Mesodermal cell (in vitro differentiated cells): ENCODE data around the gene CNBP. TPM values are rescaled to one million over a fixed set of nuclear protein-coding genes. Genes with fewer than 3 reads are reported as not detected.
A peak's percentile ranks its signal among the peaks of the same experiment; 100 is the strongest.
"Not testable (repeated sequence)": the region's sequence is repeated elsewhere in the genome, so short reads cannot be mapped to it uniquely, and the experiment has no call there.

Experiments
- H3K27ac ChIP-seq: 2 replicates; pipeline ENCODE4 v1.7.0; 2013; ENCODE audit warnings: mild to moderate bottlenecking, low read depth, low read length, moderate library complexity; ENCODE audit not compliant: severe bottlenecking
- H3K36me3 ChIP-seq: 2 replicates; pipeline ENCODE4 v1.7.1; 2013; ENCODE audit warnings: mild to moderate bottlenecking, low read length, moderate library complexity; ENCODE audit not compliant: control insufficient read depth, insufficient read depth
- H3K4me1 ChIP-seq: one replicate; pipeline ENCODE4 v1.7.1; 2013; ENCODE audit warnings: mild to moderate bottlenecking, low read length; ENCODE audit not compliant: insufficient read depth, control insufficient read depth, poor library complexity, severe bottlenecking
- H3K4me3 ChIP-seq: 2 replicates; pipeline ENCODE4 v1.7.0; 2013; ENCODE audit warnings: low read length, control low read depth, mild to moderate bottlenecking; ENCODE audit not compliant: insufficient read depth, poor library complexity, severe bottlenecking; ENCODE audit errors: extremely low read depth
- H3K9me3 ChIP-seq: 2 replicates; pipeline ENCODE4 v1.7.1; 2013; ENCODE audit warnings: mild to moderate bottlenecking, low read length, moderate library complexity; ENCODE audit not compliant: control insufficient read depth
- WGBS, 2 experiments: methylation state at CpG; one replicate each; pipeline ENCODE4 v1.1.5; 2013; ENCODE audit warnings: missing lambda C conversion rate in 2 of 2; ENCODE audit not compliant: insufficient coverage in 2 of 2; 5-methylcytosine and 5-hydroxymethylcytosine counted together
- polyA plus RNA-seq, 2 experiments: library from polyadenylated mRNA; stranded (reverse); fragments of 50-300 nt; gene quantifications; one replicate each; pipeline ENCODE4 v1.2.3, GENCODE V29; 2013

CNBP gene
- 278 TPM for polyA plus RNA-seq (2013, experiment 1 of 2)
- 286 TPM for polyA plus RNA-seq (2013, experiment 2 of 2)

GRCh38 chr3:129183569-129184395 lies at the start of gene CNBP:
TSS of gene CNBP (minus strand) at chr3:129183896. CDS start at chr3:129171757, 12,139 bp downstream.
- Histone ChIP-seq H3K9me3 (no peaks in the 10 kb centered on the region), H3K27ac (peak within 1 kb of the TSS; percentile 95), H3K4me3 (peak within 1 kb of the TSS; percentile 76), H3K4me1 (peaks cover 14% of the 10 kb centered on the region), H3K36me3 (peaks cover 24% of the 10 kb centered on the region)
- 0% methylated on average over 52 to 68 of the region's 83 CpGs for WGBS, 2 experiments

DNA sequence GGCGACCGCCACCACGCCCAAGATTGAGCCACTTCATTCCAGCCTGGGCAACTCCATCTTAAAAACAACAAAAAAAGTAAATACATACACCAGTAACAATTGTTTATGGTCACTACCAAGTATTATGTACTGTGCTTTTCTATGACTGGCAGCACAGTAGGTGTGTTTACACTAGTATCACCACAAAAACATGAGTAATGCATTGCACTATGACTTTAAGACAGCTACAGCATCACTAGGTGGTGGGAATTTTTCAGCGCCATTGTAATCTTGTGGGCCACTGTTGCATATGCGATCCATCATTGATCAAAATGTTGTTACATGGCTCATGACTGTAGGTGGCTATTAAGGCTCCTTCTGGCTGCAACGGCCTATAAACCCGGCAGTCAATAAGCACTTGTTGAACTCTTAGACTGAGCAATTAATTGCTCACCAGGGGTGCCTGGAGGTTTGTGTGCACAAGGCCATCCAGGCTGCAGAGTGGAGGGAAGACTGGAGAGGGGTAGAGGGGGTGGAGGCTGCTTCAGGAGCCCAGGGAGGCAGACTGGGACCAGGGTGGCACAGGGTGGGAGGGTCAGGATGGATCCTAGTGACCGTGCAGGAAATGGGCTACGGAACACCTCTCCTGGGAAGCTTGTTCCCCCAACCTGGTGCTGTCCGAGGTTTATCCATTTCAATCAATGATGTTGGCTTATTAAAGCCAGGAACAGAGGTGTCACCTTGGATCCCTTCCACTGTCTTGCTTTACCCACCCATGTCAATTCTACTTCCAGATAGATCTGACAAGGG lies 47.8 kb upstream of the CNBP start:
- H3K4me3 ChIP-seq, result no peak overlapping the region
- no peaks in the 10 kb centered on the region for H3K9me3 ChIP-seq
- H3K36me3 ChIP-seq, result no peaks in the 10 kb centered on the region
- 93% methylated on average over 10 of the region's 10 CpGs for WGBS, 2 experiments
- no peak overlapping the region for H3K27ac ChIP-seq
- peaks cover 12% of the 10 kb centered on the region for H3K4me1 ChIP-seq

DNA sequence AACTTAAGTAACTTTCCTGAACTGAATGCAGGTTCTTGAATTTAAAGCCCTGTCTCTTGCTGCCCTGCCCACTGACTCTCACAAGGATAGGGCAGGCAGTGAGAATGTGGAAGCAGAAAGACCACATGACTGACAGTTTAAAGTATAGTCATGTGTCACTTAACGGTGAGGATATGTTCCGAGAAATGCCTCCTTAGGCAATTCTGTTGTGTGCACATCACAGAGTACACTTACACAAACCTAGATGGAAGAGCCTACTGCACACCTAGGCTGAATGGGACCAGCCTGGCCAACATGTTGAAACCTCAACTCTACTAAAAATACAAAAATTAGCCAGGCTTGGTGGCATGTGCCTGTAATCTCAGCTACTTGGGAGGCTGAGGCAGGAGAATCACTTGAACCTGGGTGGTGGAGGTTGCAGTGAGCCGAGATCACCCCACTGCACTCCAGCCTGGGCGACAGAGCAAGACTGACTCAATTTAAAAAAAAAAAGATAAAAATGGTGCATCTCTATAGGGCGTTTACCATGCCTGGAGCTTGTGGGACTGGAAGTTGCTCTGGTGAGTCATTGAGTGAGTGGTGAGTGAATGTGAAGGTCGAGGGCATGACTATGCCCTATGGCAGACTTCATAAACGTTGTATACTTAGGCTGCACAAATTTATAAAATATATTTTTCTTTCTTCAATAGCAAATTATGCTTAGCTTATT lies 46.8 kb upstream of the CNBP start:
- Histone ChIP-seq H3K4me1 (peaks cover 12% of the 10 kb centered on the region), H3K36me3 (no peaks in the 10 kb centered on the region), H3K4me3 (no peak overlapping the region), H3K27ac (no peak overlapping the region), H3K9me3 (no peaks in the 10 kb centered on the region)
- WGBS, 2 experiments, result 85 to 92% methylated on average over 1 to 5 of the region's 7 CpGs

GRCh38 chr3:129228891-129229585 lies 45.3 kb upstream of the CNBP start:
- 79 to 82% methylated on average over 7 to 9 of the region's 11 CpGs for WGBS, 2 experiments
- Histone ChIP-seq H3K27ac (peak overlapping the region; percentile 62), H3K36me3 (no peaks in the 10 kb centered on the region), H3K4me1 (peaks cover 12% of the 10 kb centered on the region), H3K4me3 (no peak overlapping the region), H3K9me3 (no peaks in the 10 kb centered on the region)

GRCh38 chr3:129226374-129226773 lies 42.7 kb upstream of the CNBP start:
- WGBS, 2 experiments, result 89 to 94% methylated on average over 3 to 6 of the region's 6 CpGs
- H3K27ac ChIP-seq, result no peak overlapping the region

GRCh38 chr3:129224984-129225393 lies 41.3 kb upstream of the CNBP start:
- no peaks in the 10 kb centered on the region for H3K36me3 ChIP-seq
- peaks cover 12% of the 10 kb centered on the region for H3K4me1 ChIP-seq
- H3K9me3 ChIP-seq, result no peaks in the 10 kb centered on the region
- no peak overlapping the region for H3K4me3 ChIP-seq
- no peak overlapping the region for H3K27ac ChIP-seq
- WGBS, 2 experiments, result 78 to 80% methylated on average over 8 of the region's 9 CpGs

More at GRCh38 chr3:129226374-129226773, 42.7 kb upstream of the CNBP start:
- H3K4me1 ChIP-seq, result peaks cover 12% of the 10 kb centered on the region
- H3K9me3 ChIP-seq, result no peaks in the 10 kb centered on the region
- no peaks in the 10 kb centered on the region for H3K36me3 ChIP-seq
- no peak overlapping the region for H3K4me3 ChIP-seq

DNA sequence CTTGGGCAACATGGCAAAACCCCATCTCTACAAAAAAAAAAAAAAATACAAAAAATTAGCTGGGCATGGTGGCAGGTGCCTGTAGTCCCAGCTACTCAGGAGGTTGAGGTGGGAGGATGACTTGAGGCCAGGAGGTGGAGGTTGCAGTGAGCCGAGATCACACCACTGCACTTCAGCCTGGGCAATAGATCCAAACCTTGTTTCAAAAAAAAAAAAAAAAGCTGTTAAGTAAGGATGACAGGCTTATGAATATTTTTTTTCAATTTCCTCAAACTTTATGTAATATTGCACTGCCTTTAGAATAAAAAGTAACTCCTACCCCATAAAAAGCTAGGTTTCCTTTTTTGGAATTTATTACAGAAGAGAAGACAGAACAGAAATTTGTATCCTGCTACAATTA lies 40.7 kb upstream of the CNBP start:
- H3K27ac ChIP-seq, H3K4me3 ChIP-seq, H3K4me1 ChIP-seq, H3K36me3 ChIP-seq, H3K9me3 ChIP-seq: not testable (repeated sequence)
- no CpG with 5 or more reads among the region's 1 CpG for WGBS, 2 experiments

DNA sequence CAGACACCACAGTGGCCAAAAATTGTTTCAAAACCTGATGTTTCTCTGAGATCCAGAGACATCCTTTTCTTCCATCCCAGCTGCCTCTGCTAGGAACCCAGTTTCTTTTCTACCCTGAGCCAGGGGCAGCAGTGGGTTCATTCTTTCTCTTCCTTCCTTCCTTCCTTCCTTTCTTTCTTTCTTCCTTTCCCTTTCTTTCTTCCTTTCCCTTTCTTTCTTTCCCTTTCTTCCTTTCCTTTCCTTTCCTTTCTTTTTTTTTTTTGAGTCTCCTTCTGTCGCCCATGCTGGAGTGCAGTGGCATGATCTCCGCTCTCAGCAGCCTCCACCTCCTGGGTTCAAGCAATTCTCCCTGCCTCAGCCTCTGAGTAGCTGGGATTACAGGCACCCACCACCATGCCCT lies 35.0 kb upstream of the CNBP start:
- Histone ChIP-seq H3K4me3 (no peak overlapping the region), H3K27ac (no peak overlapping the region), H3K4me1 (no peaks in the 10 kb centered on the region), H3K36me3 (no peaks in the 10 kb centered on the region), H3K9me3 (no peaks in the 10 kb centered on the region)
- WGBS, 2 experiments, result 83% methylated on average over 2 of the region's 2 CpGs; no CpG with 5 or more reads in 1 of the 2 experiments

DNA sequence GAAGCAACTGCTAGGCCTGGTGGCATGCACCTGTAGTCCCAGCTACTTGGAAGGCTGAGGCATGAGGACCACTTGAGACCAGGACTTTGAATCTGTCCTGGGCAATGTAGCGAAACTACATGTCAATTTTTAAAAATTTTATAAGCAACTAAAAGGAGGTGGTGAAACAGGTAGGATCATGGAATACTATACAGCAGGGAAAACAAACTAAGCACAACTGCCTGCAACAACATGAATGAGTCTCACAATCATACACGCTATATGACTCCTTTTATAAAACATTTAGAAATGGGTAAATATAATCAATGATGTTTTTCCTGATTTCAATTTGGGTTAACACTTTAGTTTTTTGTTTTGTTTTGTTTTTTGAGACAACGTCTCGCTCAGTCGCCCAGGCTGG lies 29.5 kb upstream of the CNBP start:
- no peaks in the 10 kb centered on the region for H3K9me3 ChIP-seq
- H3K4me1 ChIP-seq, result no peaks in the 10 kb centered on the region
- no peak overlapping the region for H3K4me3 ChIP-seq
- WGBS, 2 experiments, result 100% methylated on average over 1 to 3 of the region's 5 CpGs
- no peak overlapping the region for H3K27ac ChIP-seq
- H3K36me3 ChIP-seq, result no peaks in the 10 kb centered on the region

DNA sequence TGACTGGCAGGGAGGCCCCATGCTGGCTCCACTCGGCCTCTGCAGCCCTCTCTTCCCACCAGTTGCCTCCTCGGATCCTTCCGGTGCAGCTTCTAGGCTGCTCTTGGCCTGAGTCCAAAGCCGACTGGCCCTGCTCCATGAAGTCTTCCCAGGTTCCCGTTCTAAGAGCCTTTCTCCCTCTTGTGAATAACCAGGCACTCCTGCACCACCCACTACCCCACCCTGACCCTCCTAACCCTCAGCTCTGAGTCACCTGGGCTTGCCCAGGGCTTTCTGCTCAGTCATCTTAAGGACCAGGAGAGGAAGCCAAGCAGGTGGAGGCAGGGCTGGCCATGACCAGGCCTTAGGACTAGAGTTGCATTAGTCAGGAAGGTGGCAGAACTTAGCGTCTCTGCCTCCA lies 28.1 kb upstream of the CNBP start:
- WGBS, 2 experiments, result 88 to 89% methylated on average over 4 to 6 of the region's 6 CpGs
- H3K4me3 ChIP-seq, result no peak overlapping the region
- no peak overlapping the region for H3K27ac ChIP-seq
- H3K4me1 ChIP-seq, result no peaks in the 10 kb centered on the region
- no peaks in the 10 kb centered on the region for H3K9me3 ChIP-seq
- no peaks in the 10 kb centered on the region for H3K36me3 ChIP-seq
